Cardiac fibroblast (primary cell): ENCODE data around the gene RELL2.

ENCODE experiments used
- DNase-seq, 2 donors: peaks; one replicate each; pipeline versions ENCODE4 v3.0.0 to v3.0.0-alpha.2; 2010; ENCODE audit warnings: low read depth in 2 of 2
- H3K4me3 ChIP-seq, 2 donors: replicated peaks in 1 of 2; 1 replicate in 1 of 2; 2 replicates in 1 of 2; pipeline ENCODE4 v1.5.1; 2011; ENCODE audit warnings: low read depth in 2 of 2, low read length in 2 of 2, mild to moderate bottlenecking in 2 of 2, moderate library complexity in 1 of 2
- TF ChIP-seq, protein P1 (sequence below): IDR thresholded peaks from one replicate; pipeline ENCODE4 v1.5.1; 2011; ENCODE audit warnings: low read depth, mild to moderate bottlenecking, low read length, inconsistent platforms

The RELL2 gene

DNA sequence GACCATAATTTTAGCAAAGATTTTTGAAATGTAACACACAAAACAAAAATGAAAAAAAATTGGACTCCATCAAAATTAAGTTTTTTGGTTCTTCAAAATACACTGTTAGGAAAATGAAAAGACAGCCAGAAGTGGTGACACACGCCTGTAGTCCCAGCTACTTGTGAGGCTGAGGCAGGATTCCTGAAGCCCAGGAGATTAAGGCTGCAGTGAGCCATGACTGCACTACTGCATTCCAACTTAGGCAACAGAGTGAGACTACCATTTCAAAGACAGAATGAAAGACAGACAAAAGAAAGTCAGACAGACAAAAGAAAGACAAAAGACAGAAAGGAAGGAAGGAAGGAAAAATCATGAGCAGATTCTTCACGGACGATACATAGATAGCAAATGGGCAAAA lies 25.5 kb upstream of the RELL2 start:
- DNase-seq: no peak
- TF ChIP-seq, protein P1, sequence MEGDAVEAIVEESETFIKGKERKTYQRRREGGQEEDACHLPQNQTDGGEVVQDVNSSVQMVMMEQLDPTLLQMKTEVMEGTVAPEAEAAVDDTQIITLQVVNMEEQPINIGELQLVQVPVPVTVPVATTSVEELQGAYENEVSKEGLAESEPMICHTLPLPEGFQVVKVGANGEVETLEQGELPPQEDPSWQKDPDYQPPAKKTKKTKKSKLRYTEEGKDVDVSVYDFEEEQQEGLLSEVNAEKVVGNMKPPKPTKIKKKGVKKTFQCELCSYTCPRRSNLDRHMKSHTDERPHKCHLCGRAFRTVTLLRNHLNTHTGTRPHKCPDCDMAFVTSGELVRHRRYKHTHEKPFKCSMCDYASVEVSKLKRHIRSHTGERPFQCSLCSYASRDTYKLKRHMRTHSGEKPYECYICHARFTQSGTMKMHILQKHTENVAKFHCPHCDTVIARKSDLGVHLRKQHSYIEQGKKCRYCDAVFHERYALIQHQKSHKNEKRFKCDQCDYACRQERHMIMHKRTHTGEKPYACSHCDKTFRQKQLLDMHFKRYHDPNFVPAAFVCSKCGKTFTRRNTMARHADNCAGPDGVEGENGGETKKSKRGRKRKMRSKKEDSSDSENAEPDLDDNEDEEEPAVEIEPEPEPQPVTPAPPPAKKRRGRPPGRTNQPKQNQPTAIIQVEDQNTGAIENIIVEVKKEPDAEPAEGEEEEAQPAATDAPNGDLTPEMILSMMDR: no peak
- no peak overlapping the region for H3K4me3 ChIP-seq

DNA sequence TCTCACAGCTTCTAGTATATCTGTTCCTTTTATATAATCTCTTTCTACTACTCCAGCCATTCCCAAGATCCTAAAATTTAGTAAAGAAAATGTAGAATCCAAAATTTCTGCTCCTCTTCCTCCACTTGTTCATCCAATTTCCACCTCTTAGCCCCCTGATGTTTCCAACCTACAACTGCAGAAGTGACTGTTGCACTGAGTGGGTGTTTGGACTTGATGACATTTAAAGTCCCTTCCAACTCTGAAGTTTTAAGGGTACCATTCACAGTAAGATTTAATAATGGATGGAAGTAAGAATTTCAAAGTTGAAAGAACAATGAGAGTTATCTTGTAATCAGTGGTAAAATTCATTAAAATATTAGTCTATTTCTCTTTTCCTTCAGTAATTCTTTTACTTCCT lies 23.5 kb upstream of the RELL2 start:
- H3K4me3 ChIP-seq: no peak overlapping the region
- TF ChIP-seq, protein P1: no peak
- DNase-seq: no peak

DNA sequence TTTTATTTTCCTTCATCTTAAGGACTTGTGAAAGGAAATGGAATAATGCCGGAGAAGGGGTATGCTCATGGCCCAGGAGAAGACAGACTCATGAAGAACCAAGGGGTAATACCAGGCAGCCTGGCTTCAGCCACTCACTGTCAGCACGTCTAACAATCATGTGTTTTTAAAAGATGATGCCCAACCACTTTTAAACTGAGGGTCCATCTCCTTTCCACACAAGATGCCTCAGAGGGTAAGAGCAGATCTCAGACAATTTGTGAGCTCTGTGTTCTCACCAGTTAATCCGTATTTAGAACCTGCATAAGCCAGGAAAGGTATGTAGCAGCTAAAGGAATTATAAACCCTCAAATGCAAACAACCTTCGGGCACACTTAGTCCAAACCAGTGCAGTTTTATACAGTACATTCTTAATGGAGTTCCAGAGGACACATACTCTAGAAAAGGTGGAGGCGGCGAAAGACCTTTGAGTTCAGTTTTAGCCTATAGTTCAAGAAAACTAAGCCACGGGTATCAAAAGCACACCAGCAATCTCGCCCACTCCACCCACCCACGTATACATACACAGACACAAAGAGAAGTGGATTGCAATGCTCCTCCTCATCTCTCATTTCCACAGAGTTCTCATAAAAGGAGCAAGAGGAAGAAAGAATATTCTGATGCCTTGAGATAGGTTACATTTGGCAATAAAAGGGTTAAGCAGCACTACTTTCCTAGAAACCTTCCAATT lies 20.6 kb upstream of the RELL2 start:
- no peak overlapping the region for H3K4me3 ChIP-seq
- TF ChIP-seq, protein P1: no peak
- DNase-seq: no peak

DNA sequence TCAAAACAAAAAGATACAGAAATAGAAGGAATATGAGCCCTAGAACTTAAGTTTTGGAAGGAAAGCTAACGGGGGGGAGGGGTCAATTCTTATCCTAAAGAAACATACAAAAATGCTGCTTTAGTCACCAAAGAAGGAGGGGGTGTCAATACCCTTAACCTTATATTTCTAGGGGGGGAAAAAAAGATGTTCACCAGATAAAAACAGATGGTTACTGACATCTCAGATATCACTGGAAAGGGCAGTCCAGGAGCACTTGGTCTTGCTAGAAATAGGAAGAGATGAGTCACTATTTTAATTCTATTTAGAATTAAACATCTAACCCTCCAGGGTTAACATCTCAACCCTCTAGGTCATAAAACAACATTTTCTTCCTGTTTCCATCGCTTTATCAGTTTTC lies 19.7 kb upstream of the RELL2 start:
- peak overlapping the region; percentile 79 to 86 for H3K4me3 ChIP-seq
- peak in 1 of 2 donors; percentile 25 for DNase-seq
- TF ChIP-seq, protein P1: no peak

DNA sequence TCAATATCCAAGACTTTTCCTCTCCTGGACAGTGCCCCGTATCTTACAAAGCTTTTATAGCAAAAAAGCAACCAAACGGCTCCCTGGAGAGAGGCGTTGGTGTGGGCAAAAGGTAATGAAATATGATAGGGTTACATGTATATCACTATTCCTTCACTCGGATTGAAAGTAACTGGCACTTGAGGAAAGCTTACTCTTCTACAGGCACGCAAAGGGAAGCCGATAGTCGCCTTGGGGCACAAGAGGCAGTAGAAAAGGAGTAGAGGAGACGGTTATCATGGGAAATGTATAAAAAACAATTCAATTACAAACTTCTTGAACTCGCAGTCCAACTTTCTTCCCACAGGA lies 19.1 kb upstream of the RELL2 start:
- H3K4me3 ChIP-seq: peak overlapping the region; percentile 79 to 86
- TF ChIP-seq, protein P1: no peak
- peak in 1 of 2 donors; percentile 28 for DNase-seq

DNA sequence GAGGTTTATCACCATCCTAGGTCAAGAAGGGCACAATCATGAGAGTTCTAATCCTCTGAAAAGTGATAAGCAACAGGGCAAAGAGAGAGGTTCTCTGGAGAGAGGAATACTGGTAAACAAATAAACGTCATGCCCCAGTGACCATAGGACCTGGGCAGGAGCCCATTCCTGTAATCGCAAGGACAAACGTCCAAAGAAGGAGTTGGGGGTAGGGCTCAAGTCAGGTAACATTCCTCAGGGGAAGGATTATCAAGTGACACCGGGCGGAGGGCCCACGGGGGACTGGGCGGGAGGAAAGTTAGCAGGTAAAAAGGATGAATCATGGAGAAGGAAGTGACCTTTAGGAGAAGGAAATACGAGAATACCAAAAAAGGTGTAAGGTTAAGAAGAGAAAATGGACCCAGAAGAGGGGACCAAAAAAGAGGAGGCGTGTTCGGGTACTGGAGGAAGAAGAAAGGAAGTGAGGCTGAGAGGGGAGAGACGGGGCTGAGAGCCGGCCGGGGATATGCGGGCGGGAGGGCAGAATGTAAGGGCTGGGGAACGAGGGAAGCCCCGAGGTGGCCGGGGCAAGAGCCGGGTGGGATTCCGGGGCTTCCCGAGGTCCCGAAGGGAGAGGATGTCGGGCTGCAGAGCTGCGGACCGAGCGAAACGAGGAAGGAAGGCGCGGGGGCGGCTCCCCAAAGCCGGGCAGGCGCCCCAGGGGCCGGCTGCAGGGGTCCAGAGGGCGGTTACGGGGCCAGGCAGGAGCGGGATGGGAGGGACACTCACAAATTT lies 18.6 kb upstream of the RELL2 start:
- DNase-seq: peak; percentile 42 to 44
- TF ChIP-seq, protein P1: no peak
- peak overlapping the region; percentile 79 to 86 for H3K4me3 ChIP-seq
